ENCODE data around the gene ADGRL3.

Gene ADGRL3

DNA sequence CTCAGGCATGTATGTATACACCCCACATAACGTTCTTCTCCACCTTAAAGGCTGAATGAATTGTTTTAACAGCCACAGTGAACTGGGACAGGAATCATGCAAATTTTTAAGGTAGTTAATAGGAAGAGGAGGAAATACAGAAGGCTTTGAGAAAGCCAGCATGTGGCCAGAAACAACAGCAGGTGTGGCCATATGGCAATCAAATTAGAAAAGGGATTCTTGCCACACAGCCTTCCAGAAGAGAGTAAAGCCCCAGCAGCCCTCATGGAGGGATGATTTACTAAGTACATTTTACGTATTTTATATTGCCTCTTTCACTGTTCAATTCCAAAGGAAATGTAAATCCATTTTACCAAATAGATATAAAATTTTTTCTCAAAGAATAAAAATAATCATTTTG, 792.2 kb downstream of the ADGRL3 start:
- DNase-seq (ENCODE audit: low read depth, low spot score), result no peak

DNA sequence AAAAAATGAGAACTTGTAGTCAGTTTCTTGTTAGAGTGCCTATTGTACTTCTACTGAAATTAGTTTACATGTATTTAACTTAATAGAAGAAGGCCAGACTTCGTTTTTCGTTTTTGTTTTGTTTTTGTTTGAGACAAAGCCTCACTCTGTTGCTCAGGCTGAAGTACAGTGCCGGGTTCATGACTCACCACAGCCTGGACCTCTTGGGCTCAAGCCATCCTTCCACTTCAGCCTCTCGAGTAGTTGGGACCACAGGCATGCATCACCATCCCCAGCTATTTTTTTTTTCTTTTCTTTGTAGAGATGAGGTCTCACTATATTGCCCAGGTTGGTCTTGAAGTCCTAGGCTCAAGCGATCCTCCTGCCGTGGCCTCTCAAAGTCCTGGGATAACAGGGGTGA, 793.9 kb downstream of the ADGRL3 start:
- no peak for DNase-seq (ENCODE audit: low read depth, low spot score)

DNA sequence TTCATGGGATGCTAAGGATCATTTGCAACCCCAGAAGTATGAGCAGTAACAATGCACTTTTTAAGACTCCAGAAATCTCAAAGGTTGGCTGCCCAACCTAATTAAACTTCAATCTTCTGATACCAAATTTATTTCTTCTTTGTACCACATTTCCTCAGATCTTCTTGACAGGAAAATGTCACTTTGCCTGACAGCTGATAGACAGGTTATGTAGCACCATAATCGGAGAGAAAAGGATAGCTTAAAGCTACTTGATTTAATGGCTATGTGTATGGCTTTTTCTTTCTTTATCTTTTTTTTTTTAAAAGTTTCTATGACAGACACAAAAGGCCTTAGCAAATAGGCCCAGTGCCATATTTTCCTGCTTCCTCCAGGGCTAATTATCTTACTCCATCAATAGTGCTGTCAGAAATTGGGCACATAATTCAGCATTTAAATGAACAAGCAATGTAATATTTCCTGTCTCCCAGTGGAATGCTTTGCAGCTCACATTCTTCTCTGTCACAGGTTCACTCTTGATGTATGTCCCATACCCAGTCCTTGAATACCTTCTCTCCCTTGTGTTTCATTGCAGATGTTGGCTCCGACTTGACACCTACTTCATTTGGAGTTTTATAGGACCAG, 795.7 kb downstream of the ADGRL3 start:
- no peak for DNase-seq (ENCODE audit: low read depth, low spot score)

DNA sequence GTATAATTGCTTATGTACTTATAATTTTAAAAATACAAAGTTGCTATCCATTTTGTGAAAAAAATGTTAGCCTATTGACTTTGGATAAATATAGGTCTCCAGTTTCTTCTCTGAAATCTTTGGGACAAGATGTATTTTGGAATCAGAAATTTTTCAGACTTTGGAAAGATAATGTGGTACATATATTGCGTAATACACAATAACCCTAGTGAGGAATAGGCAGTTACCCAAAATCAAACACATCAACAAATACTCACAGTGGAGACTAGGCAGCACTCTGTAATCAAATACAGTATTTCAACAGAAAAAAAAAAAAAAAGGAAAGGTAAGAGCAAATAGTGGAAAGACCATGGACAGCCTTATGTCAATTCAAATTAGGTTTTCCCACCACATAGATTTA, 796.8 kb downstream of the ADGRL3 start:
- no peak for DNase-seq (ENCODE audit: low read depth, low spot score)

DNA sequence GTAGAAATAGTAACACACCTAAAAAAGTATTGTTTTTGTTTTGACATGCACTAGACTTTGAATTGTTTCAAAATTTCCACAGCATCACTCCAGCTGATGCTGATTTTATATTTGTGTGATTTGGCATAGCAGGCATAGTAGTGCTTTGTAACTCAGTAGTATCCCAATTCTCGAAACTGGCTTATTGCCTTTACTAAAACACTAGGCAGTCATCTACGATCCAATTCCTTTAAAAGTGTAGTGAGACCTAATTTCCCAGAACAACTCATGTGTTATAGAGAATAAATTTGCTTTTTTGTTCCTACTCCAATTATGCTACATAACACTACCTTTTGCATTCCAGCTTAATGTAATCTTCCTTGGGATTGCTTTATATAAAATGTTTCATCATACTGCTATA, 797.7 kb downstream of the ADGRL3 start:
- no peak for DNase-seq (ENCODE audit: low read depth, low spot score)

DNA sequence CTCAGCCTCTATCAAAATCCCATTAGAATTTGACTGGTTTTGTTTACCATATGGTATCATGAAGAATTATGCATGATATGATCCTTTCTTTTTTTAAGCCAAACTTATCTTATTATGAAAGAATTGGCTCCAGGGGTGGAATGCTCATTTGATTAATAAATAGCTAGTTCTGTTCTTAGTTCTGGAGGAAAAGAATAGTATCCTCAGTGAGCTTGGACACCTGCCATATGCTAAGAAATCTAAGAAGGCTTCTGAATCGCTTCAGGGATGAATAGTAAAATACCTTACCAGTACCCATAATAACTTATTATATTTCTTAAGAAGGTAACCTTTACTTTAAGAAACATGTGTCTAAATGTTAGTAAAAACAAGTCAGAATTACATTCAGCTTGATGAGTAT, 803.6 kb downstream of the ADGRL3 start:
- DNase-seq (ENCODE audit: low read depth, low spot score), result no peak

DNA sequence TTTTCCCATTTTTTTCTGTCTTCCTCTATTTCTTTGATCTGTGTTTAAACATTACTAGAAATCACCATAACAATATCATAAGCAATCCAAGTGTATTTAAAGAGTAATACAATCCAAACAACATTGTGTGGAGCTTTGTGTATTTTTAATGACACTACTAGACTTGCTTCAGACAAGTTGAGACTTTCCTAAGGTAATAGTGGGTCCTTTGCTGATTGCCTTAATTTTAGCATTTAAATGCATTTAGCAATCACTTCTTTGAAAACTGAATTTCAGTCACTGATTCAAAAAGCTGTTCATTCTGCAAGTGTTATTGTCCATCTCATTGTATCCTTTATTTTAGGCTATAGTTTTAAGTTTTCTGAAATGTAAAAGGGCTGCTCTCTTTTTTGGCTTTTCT, 804.8 kb downstream of the ADGRL3 start:
- DNase-seq (ENCODE audit: low read depth, low spot score), result no peak

DNA sequence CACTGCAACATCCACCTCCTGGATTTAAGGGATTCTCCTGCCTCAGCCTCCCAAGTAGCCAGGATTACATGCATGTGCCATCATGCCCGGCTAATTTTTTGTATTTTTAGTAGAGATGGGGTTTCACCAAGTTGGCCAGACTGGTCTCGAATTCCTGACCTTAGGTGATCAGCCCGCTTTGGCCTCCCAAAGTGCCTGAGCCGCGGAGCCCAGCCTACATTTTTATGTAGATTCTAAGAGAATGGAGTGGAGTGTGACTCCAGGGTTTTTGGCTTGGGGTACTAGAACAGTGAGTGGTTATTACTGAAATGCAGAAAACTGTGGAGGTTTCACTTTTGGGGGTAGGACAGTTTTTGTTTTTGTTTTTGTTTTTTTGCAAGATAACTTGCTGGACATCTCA, 806.0 kb downstream of the ADGRL3 start:
- no peak for DNase-seq (ENCODE audit: low read depth, low spot score)

DNA sequence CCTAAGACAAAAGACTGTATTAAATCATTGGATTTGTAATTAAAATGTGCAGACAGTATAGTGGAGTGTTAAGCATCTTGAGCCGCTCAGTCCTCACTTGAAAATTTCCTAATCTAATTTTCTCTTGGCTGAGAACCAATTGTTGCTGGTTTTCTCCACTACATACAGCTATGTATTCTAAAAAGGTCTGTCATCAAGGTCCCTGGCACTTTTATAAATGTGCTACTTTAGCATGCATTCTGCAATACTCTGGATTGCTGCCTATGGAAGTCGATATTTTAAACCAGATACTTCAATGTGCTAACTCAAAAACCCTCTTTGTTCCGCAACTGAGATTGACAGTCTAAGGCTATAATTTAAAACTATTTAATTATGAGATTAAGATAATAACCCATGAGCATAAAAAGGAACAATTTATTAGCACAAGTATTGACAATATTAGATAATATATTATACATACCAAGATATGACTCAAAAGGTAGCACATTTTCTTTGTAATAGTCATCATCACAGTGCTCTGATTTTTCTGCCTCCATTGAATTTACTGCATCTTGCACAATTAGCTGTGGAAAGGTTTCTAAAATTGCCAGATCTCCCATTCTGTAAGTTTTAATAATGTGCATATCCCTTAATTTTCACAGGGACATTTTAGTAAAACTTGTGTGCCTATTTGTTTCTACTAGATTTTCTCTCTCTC, 815.1 kb downstream of the ADGRL3 start:
- DNase-seq (ENCODE audit: low read depth, low spot score), result no peak

DNA sequence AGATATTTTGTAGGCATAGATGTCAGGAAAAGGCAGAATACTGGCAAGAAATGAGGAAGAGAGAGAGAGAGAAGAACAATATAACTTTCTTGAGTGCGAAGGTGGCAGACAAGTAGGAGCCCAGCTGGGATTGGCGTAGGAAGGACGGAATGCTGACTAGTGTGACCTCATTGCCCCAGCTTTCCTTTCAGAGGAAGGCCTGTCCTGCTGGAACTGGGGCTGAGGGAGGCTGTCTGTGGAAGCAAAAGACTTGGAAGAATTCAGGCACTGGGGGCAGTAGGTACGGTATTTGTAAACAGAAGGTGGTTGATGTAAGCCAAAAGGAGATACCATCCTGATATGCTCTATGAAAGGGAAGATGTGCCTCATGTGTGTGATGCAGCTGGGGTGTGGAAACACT, 818.4 kb downstream of the ADGRL3 start:
- DNase-seq (ENCODE audit: low read depth, low spot score), result no peak

DNA sequence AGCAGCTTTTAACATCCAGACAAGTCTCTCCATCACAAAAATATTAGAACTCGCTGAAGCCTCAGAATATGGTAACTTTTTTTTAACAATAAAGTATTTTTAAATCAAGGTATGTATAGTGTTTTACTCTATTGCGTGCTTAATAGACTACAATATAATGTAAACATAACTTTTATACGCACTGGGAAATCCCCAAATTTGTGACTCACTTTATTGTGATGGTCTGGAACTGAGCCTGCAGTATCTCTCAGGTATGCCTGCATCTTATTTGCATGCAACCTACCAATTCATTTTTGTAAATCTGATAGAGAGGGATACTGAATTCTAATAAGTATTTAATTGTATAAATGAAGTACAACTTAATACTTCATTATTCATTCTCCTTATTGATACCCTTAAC, 823.5 kb downstream of the ADGRL3 start:
- no peak for DNase-seq (ENCODE audit: low read depth, low spot score)

DNA sequence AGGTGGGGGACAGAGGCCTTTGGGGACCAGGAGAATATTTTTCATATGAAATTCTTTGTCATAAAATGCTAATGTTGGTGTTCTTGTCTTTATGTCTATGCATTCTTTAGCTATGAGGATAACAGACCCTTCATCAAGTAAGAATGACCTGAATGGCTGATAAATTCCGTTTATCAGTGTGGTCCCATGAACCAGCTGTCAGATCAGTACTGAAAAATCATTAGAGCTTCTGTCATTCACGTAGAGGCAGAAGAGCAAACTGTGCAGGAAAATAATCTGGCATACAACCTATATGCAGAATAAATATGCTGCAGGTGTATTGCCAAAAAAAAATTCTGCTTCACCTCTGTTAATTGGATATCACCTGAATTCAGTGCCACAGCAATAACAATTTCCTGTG, 828.6 kb downstream of the ADGRL3 start:
- DNase-seq (ENCODE audit: low read depth, low spot score), result no peak

DNA sequence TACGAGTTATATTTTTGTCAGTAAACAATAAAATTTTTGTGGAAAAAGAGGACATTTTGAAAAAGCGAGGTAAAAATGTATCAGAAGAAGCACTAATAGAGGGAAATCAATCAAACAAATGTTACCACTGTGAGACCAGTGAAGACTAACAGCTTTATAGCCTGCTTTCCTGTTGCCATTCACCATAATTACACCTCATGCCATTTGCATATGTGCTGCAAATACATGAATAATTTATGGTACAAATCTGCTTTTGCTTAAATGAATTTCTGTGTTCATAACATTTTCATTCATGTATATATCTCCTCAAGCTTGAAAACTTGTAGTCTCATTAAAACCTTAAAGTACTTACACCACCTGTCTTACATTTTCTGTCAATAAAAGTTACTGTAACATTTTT, 830.8 kb downstream of the ADGRL3 start:
- DNase-seq (ENCODE audit: low read depth, low spot score), result no peak

DNA sequence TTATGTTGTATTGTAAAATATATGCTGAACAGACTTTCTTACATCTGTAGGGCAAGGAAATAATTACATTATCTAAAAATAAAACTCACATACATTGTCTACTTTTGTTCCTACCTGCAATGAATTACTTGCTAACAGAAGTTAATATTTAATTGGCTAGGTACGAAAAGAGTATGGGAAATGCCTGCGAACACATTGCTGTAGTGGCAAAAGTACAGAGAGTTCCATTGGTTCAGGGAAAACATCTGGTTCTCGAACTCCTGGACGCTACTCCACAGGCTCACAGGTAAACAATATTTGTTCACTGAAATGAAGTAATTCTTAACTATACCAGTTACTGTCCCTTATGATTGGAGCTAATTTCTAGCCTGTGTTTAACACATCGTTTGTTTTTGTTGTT, 837.4 kb downstream of the ADGRL3 start:
- no peak for DNase-seq (ENCODE audit: low read depth, low spot score)

DNA sequence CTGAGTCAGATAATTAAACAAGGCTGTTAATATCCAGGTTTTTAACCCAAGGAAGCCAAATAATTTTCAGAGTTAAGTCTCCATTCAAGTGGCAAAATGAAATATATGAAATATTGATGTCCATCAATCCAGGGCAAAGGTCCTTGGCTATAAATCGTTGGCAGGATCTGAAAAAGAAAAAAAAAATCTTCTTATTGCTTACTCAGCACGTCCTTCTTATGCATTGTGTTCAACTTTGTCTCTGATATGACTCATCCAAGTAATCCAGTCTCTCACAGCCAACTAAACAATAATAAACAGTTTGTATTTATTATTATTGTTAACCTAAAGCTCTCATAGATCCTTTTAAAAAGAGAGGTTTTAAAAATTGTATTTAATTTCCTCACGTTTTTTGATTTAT, 851.2 kb downstream of the ADGRL3 start:
- DNase-seq (ENCODE audit: low read depth, low spot score), result no peak

DNA sequence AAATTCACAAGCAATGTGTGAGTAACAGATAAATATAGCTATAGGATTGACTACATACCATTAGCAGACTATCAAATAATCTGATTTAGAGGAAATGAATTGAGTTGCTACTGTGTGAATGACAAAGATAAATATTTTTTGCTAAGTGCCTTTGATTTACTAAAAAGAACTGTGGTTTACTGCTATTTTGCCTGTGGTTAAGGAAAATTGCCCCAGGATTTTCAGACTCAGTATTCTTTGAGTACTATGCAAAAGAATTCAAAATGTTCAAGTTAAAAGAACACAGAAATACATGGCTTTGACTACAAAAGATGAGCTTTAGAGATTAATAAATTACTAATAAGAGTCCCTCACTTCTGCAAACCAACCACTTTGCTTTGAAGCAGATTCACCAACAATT, 853.8 kb downstream of the ADGRL3 start:
- no peak for DNase-seq (ENCODE audit: low read depth, low spot score)

DNA sequence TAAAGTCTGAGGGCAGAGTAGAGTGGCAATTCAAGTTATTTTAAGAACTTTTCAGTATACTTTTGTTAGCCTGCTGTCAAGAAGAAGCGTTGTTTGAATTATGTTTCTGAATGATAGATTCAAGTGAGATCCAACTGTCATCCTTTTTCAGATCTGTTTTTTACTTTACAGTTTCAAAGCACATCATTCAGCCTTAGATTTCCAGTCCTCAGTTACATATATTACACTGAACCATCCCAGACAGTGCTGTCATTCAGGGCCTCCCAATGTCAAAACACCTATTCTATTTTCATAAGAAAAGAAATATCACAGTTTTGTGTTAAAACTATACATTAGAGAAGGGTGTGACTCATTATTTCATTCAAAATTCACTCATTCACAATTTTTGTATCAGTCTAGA, 856.9 kb downstream of the ADGRL3 start:
- DNase-seq (ENCODE audit: low read depth, low spot score), result no peak

DNA sequence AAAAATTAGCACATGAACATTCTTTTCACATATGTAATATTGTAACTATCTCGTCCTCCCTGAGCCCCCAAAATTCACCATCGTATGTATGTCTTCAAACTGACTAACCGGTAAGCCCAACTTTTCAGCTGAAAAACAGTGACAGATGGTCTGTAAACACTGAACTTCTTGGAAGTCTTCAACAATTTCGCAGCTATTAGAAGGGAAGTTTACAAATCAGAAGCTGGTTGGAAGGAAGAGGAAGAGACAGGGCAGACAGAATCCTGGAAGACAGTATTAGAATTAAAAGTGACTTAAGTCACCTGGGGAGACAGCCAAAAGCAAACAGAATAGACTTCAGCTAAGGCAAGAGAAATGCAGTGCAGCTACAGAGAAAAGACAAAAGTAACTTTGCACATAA, 858.4 kb downstream of the ADGRL3 start:
- no peak for DNase-seq (ENCODE audit: low read depth, low spot score)

DNA sequence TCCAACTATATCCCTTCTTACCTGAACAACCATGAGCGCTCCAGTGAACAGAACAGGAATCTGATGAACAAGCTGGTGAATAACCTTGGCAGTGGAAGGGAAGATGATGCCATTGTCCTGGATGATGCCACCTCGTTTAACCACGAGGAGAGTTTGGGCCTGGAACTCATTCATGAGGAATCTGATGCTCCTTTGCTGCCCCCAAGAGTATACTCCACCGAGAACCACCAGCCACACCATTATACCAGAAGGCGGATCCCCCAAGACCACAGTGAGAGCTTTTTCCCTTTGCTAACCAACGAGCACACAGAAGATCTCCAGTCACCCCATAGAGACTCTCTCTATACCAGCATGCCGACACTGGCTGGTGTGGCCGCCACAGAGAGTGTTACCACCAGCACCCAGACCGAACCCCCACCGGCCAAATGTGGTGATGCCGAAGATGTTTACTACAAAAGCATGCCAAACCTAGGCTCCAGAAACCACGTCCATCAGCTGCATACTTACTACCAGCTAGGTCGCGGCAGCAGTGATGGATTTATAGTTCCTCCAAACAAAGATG, 870.2 kb downstream of the ADGRL3 start:
- no peak for DNase-seq (ENCODE audit: low read depth, low spot score)

DNA sequence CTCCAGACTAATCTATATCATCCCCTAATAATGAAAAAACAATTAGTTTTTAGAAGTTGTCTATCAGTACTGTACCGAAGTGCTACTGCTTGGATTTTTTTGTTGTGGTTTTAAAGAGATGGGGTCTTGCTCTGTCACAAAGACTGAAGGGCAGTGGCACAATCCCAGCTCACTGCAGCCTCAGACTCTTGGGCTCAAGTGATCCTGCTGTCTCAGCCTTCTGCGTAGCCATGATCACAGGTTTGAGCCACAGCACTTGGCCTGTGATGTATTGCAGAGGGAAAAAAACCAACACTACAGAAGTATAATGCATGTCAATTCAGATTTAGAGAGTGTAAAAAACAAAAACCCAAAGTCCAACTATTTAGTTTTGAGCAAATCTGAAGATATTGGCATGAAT, 875.0 kb downstream of the ADGRL3 start:
- DNase-seq (ENCODE audit: low read depth, low spot score), result no peak

DNA sequence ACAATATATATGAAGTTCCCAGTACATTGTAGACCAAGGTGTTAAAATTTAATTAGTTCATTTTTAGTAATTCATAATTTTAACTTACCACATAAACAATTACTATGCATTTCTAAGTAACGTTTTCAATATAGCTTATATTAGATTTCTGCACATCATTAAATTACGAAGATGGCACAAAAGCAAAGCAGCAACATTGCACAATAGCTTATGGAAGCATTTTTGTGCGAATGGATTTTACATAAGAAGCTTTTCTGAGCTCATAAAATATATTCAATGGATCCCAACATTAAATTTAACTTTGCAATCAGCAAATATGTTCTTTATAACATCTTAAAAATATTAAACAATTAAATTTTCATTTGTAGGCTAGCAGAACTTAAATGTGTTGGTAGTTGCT, 875.4 kb downstream of the ADGRL3 start:
- no peak for DNase-seq (ENCODE audit: low read depth, low spot score)

DNA sequence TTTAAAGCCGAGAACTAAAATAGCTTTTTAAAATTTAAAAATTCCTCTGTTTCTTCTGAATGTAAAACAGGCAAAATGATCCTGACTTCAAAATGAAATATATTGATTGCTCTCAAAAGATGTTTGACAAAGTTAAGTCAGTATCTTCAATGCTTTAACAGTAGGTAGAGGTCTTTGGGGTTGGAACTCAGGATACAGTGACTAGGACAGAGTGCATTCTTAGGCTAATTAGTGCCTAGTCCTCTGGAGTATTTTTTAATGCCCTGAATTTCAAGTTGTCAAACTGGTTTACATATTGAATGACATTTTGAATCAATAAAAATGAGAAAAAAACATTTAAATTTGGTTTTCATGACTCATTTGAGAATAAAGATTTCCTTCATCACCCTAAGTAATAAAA, 877.3 kb downstream of the ADGRL3 start:
- no peak for DNase-seq (ENCODE audit: low read depth, low spot score)

DNA sequence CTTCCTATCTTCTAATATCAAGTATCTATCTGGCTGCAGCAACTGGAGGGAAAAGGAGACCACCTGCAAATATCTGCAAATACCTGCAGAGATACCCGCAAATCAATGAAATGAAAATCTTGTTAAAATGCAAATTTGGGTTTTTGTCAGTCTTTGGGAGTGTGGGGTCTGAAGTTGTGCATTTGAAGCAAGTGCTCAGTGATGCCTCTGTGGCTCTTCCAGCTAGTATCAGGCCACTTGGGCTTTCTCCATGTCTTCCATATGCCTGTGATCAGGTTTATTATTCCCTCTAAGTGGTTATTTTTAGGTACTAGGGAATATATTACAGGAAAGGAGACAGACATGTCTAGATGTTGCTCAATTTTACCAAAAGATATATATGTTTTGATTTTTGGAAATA, 880.3 kb downstream of the ADGRL3 start:
- DNase-seq (ENCODE audit: low read depth, low spot score), result no peak

DNA sequence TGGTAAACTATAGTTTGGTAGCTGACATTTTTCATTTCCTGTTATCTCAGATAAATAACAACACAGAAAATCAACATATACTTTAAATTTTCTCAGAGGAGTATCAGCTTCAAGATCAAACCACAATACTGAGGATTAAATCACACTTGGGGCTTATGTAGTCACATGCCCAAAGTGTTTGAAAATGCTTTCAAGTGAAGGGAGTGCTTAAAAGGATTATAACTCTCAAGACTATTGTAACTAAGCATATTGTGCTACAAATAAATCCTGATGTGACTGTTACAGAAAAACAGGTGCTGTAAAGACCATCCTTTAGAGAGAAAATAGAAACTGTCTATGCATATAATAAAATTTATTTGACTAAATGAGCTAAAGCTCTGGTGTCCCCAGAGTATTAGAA, 887.6 kb downstream of the ADGRL3 start:
- DNase-seq (ENCODE audit: low read depth, low spot score), result no peak

Measured in brain pericyte (primary cell).